AG08395 (cell line): Measurements from ENCODE around the gene PLA2G4F.

Experiments used
- DNase-seq: peaks from one replicate; pipeline ENCODE4 v3.0.0; 2012; ENCODE audit warnings: mixed read lengths, low spot score

The PLA2G4F gene

DNA sequence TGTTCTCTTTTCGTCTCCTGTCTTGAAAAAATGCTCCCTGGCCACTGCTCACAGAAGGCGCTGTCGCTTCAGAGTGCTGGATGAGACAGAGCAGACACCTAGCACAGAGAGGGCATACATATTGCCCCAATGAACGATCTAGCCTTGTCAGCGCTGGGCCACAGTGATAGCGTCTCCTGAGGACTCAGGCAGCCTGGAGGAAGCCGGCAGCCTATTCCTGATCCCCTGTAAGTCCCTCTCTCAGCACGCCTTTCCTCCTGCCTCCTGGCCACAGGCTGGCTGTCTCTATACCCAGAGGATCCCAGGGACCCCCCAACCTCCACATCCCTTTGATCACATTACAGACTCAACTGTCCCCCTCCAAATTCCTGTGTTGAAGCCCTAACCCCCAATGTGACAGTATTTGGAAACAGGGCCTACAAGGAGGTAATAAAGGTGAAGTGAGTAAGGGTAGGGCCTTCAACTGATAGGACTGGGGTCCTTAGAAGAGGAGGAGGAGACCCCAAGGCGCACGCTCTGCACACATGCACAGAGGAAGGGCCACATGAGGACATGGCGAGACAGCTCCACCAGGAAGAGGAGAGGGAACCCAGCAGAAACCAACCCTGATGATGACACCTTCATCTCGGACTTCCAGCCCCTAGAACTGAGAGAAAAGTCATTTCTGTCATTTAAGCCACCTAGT lies 7.5 kb downstream of the PLA2G4F start:
- DNase-seq, result no peak

DNA sequence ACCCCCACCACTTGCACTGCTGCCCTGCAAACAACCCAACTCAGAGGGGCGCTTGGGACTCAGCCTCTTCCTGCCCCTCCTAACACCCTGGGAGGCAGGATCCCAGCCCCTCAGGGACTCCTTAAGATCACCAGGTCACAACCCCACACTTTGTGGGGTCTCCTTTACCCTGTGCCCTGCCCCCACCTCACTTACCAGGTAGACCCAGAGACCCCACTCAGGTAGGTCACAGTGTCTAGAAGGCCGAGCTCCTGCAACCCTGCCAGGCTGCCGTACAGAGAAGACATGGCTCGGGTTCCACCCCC lies 9.1 kb downstream of the PLA2G4F start:
- DNase-seq, result no peak

DNA sequence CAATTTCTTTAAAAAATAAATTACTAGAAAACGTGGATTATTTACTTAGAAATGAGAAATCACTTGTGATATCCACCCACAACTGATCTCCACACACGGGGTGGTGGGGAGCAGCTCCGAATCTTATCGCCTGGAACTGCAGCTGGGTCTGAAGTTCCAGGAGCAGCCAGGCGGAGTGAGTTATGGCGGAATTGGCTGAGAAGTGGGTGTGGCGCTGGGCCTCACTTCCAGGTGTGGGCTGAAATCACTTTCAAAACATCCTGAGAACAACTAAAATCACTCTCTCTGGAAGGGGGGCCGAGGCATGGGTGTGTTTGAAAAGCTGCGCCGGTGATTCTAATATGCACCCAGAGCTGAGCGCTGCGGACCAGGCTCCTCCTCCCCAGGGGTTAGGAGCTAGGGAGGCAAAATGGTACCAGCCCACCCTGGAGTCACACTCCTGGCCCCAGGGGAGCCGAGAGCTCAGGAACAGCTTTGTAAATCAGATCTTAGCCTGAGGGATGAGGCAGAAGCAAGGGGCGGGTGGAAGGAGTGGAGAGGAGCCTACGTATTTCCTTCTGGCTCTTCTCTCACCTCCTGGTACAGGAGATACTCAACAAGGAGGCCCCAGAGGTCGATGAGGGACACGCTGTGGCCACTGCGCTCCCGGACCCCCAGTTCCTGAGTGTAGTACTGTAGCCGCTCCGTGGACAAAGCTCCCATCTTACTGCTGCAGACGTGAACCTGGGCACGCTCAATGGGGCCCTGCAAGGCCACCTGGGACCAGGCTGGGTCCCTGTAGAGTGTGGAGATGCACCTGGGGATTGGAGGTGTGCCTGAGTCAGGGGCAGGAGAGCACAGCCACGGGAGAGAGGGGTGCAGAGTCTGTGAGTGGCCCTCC lies 9.6 kb downstream of the PLA2G4F start:
- DNase-seq, result no peak

DNA sequence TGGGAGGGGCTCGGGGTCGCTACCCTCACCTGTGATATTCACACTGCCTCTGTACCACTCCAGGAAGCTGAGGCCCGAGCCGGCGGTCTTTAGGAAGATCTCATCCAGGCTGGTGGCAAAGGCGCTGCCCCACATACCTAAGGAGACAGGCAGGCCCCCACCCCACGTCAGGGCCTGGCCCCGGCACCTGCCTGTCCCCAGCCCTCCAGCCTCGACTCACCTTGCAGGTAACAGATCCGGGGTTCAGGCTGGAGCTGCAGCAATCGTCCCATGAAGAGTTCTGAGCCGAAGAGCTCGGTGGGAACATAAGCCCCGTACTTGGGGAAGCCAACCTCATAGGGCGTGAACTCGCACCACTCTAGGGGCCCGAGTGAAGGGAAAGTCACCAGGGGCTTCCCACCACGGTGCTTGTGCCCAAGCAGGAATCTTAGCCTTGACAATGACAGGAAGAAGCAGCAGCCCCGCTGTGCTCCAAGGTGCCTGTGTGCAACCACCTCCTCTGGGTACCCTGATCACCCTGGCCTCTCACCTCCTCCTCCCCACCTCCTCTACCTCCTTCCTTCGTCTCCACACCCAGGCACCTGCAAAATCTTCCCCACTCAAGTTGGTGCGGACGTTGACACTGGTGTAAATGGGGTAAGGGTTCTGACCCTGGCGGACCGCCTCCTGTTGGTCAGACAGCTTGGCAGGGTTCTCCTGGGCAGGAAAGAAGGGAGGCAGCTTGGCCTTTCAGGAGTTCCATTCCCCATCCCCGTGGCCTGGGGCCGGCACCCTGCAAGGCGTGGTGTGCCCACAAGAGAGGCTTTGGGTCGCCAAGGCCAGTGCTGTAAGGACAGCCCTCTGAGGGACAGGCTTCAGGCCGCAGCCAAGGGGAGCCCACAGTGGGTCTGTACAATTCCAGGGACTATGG lies 10.6 kb downstream of the PLA2G4F start:
- no peak for DNase-seq

DNA sequence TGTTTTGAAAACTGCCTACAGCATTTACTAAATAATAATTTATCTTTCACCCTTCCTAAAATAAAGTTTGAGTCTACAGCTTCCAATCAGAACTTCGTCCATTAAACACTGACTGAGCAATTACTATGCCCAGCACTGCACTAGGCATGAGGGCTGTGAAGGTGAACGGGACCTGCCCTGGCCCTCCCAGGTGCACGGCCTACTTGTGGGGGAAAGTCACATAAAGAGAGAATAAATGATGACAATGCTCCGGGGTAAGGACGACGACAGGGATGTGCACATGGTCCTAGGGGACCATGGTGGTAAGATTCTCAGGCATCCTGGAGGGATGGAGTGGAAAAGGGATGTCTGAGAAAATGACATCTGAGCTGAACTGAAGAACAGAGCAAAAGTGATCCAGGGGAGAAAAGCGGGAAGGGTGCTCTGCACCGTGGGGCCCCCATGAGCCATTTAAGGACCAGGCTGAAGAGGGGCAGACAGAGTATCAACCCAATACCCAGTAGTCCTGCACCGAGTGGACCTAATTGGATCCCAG lies 11.5 kb downstream of the PLA2G4F start:
- no peak for DNase-seq

DNA sequence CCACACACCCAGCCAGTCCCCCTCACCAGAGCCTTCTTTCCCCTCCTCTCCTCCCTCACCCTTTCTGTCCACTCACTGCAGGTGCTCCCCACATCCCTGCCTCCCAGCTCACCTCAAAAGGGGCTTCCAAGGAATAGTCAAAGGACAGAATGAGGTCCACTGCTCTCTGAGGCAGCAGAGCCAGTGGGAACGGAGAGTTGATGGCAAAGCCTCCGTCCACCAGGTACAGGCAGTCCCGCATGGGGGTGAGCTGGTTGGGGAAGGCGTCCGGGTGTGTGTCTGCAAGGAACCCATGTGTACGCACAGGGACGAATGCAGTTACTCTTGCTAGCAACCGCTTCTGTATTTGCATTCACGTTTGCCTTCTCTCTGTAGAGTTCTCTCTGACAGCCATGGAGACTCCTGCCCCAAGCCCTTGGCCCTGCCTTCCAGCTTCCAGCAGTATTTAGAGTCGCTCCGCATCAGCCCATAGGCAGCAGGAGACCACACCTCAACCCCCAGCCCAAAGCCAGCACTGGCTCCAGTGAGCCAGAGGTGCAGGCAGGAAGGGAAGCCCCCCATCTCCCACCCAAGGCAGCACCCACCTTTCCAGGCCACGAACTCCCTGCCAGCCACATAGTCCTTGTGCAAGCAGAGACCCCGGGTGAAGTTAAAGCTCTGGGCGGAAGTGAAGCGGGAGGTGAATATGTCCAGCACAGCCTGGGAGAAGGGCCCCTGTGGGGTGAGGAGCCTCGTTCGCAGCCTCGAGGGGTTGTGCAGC lies 12.4 kb downstream of the PLA2G4F start:
- DNase-seq, result no peak

DNA sequence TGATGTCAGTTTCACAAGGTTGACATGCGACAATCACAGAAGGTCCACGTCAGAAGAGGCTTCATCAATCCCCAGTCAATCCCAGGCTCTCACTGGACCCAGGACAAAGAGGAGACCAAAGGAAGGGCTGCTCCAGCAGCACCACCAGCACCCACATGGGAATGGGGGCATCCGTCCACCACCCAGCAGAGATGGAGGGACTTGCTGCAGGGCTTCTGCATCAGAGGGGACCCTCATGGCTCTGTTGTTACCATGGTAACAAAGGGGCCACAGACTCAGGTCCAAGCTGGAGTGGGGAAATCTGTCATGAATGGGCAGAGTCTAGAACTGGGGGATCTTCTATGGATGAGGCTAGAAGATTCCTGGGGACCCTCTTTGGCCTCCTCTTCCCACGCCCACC lies 13.1 kb downstream of the PLA2G4F start:
- DNase-seq, result no peak

DNA sequence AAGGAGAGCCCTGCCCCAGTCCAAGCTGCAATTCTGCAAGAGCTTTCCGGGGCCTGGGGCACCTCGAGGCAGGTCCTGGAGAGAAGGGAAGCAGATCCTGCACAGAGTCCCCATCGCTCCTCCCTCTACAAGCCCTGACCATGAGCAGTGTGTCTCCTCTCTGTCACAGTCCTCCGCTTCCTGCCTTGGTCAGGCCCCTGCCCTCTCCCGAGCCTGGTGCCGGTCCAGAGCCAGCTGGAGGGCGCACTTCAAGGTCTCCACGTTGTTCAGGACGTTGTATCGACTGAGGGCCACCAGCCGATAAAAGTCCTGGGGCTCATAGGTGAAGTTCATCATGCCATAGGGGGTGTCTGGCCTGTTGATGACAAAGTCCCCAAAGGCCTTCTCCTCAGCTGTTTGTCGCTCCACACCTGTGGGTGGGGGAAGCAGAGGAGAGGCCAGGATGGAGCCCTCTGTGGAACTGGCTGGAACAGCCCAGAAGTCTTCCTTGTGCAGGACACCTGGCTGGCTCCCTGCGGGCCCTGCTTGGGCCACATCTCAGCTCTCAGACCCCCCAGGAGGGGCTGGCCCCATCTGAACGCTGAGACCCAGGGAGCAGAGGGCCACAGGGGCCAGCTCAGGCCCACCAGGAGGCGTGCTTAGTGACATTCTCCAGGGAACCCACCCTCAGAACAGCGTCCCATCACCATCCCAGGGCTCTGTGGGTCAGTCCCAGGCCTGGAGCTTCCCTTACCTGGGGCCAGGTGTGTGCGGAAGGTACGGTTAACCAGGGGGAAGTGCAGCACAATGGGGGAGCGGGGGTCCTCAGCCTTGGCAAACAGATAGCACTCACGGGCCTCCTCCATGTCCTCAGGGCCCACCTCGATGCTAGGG lies 14.4 kb downstream of the PLA2G4F start:
- no peak for DNase-seq

DNA sequence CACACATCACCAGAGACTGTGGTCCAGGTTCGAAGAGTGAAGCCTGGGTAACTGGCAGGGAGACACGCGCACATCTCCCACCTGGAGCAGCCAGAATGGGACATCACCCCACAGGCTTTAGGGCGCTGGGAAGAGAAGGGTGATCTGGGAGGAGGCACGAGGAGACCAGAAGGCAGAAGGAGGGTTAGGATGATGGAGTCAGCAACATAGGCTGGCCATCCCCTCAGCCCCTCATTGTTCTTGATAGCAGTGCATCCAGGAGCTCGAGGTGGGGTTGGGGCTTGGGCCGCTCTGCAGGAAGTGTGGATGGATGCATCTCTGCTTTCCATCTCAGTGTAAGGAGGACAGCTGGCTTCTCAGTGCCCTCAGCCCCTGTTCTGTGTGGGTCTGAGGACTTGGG lies 15.2 kb downstream of the PLA2G4F start:
- no peak for DNase-seq

DNA sequence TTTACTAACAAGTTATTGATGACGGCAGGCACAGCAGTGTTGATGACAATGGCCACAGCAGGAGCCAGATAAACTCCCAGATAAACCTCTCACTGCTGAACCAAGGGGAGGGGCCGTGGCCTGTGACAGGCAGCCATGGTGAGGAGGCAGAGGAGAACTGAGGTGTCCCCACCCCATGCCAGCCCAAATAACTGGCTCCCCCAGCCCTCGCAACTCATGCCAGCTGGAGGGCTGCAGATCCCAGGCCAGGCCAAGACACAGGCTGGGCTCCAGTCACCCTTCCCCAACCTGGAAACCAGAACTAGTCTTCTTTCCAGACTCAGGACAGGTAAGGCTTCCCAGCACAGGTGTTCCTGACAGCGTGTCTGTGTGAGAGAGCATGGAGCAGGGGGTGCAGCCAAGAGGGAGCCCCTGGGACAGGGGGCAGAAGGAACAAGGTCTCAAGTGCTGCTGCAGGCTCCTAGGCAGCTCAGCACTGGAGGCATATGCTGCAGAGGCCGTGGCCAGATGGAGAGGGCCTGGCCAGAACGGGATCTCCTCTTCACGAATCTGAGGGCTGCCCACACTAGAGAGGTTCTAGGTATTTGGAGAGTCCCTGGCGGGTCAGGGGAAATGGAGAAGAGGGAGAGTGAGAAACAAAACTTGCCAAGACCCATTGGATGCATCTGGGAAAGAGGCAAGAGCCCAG lies 15.9 kb downstream of the PLA2G4F start:
- no peak for DNase-seq

DNA sequence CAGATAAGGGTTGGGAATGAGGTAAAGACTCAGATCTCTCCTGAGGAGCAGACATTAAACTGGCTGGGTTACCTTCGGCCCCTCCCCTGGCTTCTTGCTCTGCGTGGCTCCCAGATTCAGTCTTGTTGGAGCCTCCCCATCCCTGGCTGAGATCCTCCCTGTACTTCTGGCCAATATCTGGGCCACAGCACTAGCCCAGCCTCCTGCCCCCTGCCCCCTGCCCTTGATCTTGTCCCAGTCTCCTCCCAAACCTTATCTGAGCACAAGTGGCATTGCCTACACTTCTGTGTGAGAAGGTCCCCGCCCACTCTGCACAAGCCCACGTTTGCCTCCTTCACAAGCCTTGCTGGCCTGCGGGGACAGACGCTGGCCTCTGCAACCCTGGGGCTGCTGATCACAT lies 16.8 kb downstream of the PLA2G4F start:
- DNase-seq, result no peak

DNA sequence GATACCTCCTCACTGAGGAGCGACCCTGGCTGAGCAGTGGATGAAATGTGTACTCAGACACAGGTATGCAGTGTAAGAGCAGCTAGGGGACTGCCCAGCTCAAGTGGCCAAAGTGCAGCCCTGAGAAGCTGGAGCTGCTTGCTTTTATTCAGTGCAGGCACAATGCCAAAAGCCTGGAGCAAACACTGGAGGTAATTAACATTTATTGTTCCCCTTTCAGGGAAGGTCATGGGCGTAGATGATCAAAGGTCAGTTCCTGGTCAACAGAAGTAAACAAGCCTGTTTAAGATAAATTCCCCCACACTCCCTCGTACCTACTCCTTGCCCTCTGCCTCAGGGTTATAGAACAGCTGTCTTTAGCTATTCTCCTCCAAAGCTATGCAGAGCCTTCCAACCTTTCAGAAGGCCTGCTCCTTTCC lies 17.5 kb downstream of the PLA2G4F start:
- DNase-seq, result no peak

DNA sequence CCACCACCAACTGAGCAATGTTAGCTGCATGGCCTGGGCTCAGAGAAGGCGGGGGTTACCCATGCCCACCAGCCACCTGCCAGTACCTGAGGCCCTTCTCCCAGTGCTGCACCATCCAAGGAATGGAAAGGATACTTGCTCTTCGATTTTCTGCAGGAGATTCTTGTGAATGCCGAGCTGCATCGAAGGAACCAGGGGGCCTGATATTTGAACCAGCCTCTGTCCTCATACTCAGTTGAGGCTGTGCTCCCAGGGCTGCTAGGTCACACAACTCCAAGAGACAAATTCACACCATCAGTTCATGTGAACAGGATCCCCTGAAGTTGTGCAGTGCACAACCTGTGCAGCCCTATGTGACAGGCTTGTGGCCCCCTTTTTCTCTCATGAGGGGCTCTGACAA lies 18.0 kb downstream of the PLA2G4F start:
- DNase-seq, result no peak

DNA sequence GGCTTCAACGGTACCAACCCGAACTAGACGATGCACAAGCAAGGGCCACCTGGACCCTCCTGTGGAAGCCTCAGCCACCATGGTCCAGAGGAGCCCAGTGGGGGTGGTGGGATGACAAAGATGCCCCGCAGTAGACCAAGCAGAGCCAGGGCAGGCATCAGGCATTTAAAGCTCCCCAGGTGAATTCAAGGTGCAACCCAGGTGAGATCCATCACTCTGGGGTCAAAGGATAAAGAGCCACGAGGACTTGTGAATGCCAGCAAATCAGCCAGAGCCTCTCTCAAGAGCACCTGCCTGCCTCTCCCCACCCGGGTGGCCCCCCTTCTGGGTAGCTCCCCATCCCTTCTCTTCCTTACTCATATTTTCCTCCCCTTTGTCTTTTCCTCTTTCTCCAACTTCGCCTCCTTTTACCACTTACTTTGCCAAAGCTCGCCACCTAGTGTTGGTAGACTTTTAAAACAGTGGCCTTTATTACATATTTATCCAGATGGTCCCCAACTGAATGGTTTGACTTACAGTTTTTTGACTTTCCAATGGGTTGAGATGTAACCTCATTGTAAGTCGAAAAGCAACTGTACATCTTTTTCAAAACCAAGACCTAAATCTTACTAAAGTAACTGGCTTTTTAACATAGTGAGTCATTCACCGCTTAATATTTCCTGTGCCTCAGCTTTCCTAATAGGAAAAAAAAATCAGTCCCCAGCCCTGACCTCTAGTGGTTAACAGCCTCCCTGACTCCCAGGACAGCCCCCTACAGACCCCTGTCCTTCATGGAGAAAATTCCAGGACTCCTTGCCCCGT lies 18.8 kb downstream of the PLA2G4F start:
- DNase-seq, result peak; percentile 74

DNA sequence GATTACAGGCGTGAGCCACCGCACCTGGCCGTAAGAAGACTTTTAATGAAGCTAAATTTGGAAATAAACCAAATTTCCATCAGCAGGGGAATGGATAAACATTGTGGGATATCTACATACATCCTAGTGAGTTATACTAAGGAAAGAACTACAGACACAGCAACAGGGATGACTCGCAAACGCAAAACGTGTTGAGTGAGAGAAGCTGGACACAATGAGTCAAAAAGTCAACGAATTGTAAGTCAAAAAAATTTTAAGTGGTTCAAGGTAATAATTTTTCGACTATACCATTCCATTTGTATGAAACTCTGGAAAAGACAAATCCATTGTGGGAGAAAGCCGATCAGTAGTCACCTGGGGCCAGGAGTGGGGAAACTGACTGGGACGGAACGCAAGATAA lies 19.9 kb downstream of the PLA2G4F start:
- no peak for DNase-seq

DNA sequence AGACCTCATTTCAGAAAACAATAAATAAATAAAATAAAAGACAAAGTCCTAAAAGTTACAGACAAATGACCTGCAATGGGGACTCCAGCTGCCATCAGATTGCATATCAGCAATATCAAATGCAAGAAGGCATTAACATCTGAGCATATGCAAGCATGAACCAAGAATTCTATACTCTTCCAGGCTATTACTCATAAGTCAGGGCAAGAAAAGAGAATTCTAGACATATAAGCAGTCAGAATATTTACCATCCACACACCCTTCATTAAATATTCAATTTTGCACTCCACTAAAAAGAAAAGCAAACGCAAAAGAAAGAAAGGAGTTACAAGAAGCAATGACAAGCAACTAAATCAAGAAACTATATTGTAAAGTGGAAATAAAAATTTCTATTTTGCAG lies 21.1 kb downstream of the PLA2G4F start:
- no peak for DNase-seq

DNA sequence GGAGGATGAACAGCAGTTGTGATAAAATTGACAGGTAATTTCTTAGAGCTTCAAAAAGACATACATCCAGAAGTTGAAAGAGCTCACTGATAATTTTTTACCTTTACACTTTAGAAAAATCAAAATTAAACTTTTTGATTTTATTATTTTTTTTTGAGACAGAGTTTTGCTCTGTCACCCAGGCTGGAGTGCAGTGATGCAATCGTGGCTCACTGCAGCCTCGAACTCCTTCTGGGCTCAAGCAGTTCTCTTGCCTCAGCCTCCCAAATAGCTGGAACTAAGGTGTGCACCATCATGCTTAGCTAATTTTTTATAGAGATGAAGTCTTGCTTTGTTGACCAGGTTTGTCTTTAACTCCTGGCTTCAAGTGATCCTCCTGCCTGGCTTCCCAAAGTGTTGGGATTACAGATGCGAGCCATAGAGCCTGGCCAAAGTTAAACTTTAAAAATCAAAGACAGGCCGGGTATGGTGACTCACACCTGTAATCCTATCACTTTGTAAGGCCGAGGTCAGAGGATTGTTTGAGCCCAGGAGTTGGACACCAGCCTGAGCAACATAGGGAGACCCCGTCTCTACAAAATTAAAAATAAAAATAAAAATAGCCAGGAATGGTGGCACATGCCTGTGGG lies 21.7 kb downstream of the PLA2G4F start:
- no peak for DNase-seq

DNA sequence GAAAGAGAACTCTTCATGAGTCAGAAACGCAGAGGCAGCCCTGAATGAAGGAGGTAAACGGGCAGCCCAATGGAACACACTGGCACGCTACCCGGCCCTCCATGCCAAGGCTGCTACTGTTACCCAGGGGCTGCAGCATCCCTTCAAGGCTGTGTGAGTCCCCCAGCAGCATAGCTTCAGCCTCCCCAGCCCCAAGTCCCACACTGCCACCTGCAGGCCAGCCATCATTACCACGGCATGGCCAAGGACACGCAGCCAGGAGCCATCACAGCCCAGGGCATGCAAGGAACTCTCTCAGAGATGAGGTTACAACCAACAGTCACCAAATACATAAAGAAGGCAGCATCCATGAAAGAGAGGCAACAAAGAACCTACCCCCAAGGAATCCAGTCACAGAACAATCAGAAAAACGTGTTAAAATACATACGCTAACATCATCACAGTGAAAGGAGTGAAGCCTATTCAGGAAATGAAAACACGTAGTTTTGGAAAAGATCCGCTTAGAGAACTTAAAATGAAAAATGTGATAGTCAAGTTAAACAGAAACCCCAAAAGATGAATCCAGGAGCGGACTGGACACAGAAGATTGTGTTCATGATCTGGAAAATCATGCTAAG lies 22.4 kb downstream of the PLA2G4F start:
- DNase-seq, result peak; percentile 55
